GM23248 (cell line): Measurements from ENCODE around the gene FHDC1. TPM values are rescaled to one million over a fixed set of nuclear protein-coding genes. Genes with fewer than 3 reads are reported as not detected.

Experiments used
- DNase-seq: peaks from one replicate; pipeline ENCODE4 v3.0.0-alpha.2; 2015
- H2AFZ ChIP-seq: fragments of 200-600 bp; sonication (generic); 2 replicates; pipeline ENCODE4 v1.6.1; 2016; ENCODE audit warnings: antibody characterized with exemption
- H3F3A ChIP-seq: fragments of 200-600 bp; sonication (generic); 2 replicates; pipeline ENCODE4 v1.6.1; 2016; ENCODE audit warnings: mild to moderate bottlenecking, antibody characterized with exemption, mixed run types; ENCODE audit not compliant: insufficient read depth
- H3K27ac ChIP-seq: fragments of 200-600 bp; sonication (generic); 2 replicates; pipeline ENCODE4 v1.5.1; 2016; ENCODE audit warnings: mild to moderate bottlenecking
- H3K27me3 ChIP-seq: fragments of 200-600 bp; sonication (generic); replicated peaks from 2 replicates; pipeline ENCODE4 v1.6.1; 2016; ENCODE audit warnings: mild to moderate bottlenecking; ENCODE audit not compliant: insufficient read depth
- H3K36me3 ChIP-seq: fragments of 200-600 bp; sonication (generic); 2 replicates; pipeline ENCODE4 v1.6.1; 2016; ENCODE audit warnings: low read depth, mild to moderate bottlenecking
- H3K4me1 ChIP-seq: fragments of 200-600 bp; sonication (generic); 2 replicates; pipeline ENCODE4 v1.6.1; 2016; ENCODE audit warnings: mild to moderate bottlenecking; ENCODE audit not compliant: insufficient read depth
- H3K4me2 ChIP-seq: fragments of 200-600 bp; sonication (generic); one replicate; pipeline ENCODE4 v1.6.1; 2016; ENCODE audit warnings: mild to moderate bottlenecking; ENCODE audit not compliant: unreplicated experiment
- H3K4me3 ChIP-seq: fragments of 200-600 bp; sonication (generic); 2 replicates; pipeline ENCODE4 v1.5.1; 2016; ENCODE audit warnings: mild to moderate bottlenecking
- H3K79me2 ChIP-seq: fragments of 200-600 bp; sonication (generic); 2 replicates; pipeline ENCODE4 v1.6.1; 2016; ENCODE audit warnings: mild to moderate bottlenecking; ENCODE audit not compliant: insufficient read depth
- H3K9ac ChIP-seq: fragments of 200-600 bp; sonication (generic); 2 replicates; pipeline ENCODE4 v1.6.1; 2016; ENCODE audit warnings: mild to moderate bottlenecking
- H3K9me2 ChIP-seq: fragments of 200-600 bp; sonication (generic); 2 replicates; pipeline ENCODE4 v1.6.1; 2016; ENCODE audit warnings: mixed run types, mild to moderate bottlenecking, moderate library complexity; ENCODE audit not compliant: insufficient read depth
- H3K9me3 ChIP-seq: fragments of 200-600 bp; sonication (generic); one replicate; pipeline ENCODE4 v1.6.1; 2017; ENCODE audit warnings: low read depth
- H4K20me1 ChIP-seq: fragments of 200-600 bp; sonication (generic); 2 replicates; pipeline ENCODE4 v1.6.0; 2016; ENCODE audit not compliant: insufficient read depth
- EZH2 ChIP-seq: fragments of 200-600 bp; sonication (generic); IDR thresholded peaks from 2 replicates; pipeline ENCODE4 v1.6.1; 2018; ENCODE audit warnings: antibody characterized with exemption, mild to moderate bottlenecking; ENCODE audit not compliant: insufficient read depth, poor library complexity, severe bottlenecking
- EZH2phosphoT487 ChIP-seq: fragments of 200-600 bp; sonication (generic); IDR thresholded peaks from 2 replicates; pipeline ENCODE4 v1.6.1; 2018; ENCODE audit warnings: antibody characterized with exemption, moderate library complexity, mild to moderate bottlenecking, low read depth; ENCODE audit not compliant: insufficient read depth
- WGBS, 2 experiments: methylation state at CpG; one replicate each; pipeline ENCODE4 v1.1.6; 2015 to 2017; ENCODE audit warnings: low lambda C conversion rate in 2 of 2, low coverage in 1 of 2; ENCODE audit errors: missing lambda C conversion rate in 2 of 2; 5-methylcytosine and 5-hydroxymethylcytosine counted together
- in situ Hi-C: fragments of 300-500 bp; cut with MboI; formaldehyde crosslinking; loops from 2 replicates; pipeline ENCODE4 v1.15.0; 2020
- polyA plus RNA-seq: library from polyadenylated mRNA; unstranded; fragments of >200 nt; fragmentation: Nextera tagmentation; extraction: Ambion mirVana; gene quantifications from 2 replicates; pipeline ENCODE4 v1.2.1, GENCODE V29; 2016
- total RNA-seq: library from RNA; depleted of rRNA; stranded (reverse); fragments of >200 nt; shearing (Covaris generic); gene quantifications from 2 replicates; pipeline ENCODE4 v1.2.3, GENCODE V29; 2014

FHDC1 gene
- total and polyA plus RNA-seq, 2 experiments from 2014 or later = 0.22 to 0.51 TPM

DNA sequence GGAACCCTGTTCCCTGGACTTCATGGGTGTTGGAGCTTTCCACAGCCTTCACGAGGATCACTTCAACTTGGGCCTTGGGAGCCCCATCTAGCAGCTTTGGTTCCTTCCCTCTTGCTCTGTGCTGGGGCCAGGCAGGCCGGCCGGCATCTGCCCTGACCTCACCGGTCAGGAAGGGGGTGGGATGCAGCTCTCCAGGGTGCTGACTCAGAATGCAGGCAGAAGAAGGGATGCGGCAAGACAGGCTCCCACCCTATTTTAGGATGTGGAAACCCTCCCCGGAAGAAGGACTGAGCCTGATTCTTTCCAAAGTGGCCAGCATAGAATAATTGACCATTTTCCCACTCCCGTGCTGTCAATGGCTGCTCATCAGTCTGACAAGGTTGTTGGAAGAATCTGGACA lies 47.1 kb downstream of the FHDC1 start:
- H3K9ac ChIP-seq = no peak overlapping the region
- peak; percentile 30 for DNase-seq
- H3K9me2 ChIP-seq = no peaks in the 10 kb centered on the region
- H4K20me1 ChIP-seq = no peaks in the 10 kb centered on the region
- in situ Hi-C loops = no loop called here
- H3K36me3 ChIP-seq = no peaks in the 10 kb centered on the region
- no peak overlapping the region for H3K27ac ChIP-seq
- no peaks in the 10 kb centered on the region for H3K79me2 ChIP-seq
- peaks cover 10% of the 10 kb centered on the region; the same call in 1 of the 2 replicates for H3K4me1 ChIP-seq
- H3F3A ChIP-seq = no peaks in the 10 kb centered on the region
- TF ChIP-seq EZH2phosphoT487 = no peak
- WGBS, 2 experiments = 37 to 41% methylated on average over 6 to 7 of the region's 7 CpGs
- H3K27me3 ChIP-seq = peaks cover 4% of the 10 kb centered on the region
- no peak overlapping the region for H2AFZ ChIP-seq
- no peak overlapping the region for H3K4me3 ChIP-seq
- H3K4me2 ChIP-seq = no peak overlapping the region
- H3K9me3 ChIP-seq = no peaks in the 10 kb centered on the region

DNA sequence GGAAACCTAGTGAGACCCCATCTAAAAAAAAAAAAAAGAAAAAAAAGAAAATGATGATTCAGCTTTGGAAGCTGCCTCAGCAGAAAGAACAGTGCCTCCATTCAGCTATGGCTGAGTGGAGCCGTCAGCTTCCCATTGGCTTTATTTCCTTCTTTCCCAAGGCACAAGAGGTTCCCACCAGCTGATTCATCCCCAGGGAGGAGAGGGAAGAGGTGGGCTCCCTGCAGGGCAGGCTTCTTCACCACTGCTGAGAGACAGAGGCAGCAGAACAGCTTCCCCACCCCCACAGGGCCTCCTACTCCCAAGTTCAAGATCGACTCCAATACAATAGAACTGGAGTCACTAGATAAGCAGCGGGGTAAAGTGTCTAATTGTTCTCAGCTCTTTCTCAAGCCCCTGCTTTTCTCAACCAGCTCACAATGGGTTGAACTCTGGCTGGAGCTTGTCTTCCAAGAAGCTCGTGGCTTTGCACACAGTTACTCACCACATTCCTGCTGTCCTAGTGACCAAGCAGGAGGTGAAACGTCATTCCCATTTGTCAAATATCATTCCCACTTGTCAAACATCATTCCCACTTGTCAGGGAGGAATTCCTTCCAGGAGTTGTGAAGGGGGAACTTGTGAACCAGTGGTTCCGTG lies 47.8 kb downstream of the FHDC1 start:
- H4K20me1 ChIP-seq = no peaks in the 10 kb centered on the region
- in situ Hi-C loops = no loop called here
- TF ChIP-seq EZH2phosphoT487 (no peak), EZH2 (no peak)
- no peak overlapping the region for H3K9ac ChIP-seq
- H3K4me1 ChIP-seq = peaks cover 10% of the 10 kb centered on the region; the same call in 1 of the 2 replicates
- H3K36me3 ChIP-seq = no peaks in the 10 kb centered on the region
- WGBS, 2 experiments = 44 to 52% methylated on average over 6 of the region's 6 CpGs
- H3K27me3 ChIP-seq = peaks cover 4% of the 10 kb centered on the region
- H2AFZ ChIP-seq = no peak overlapping the region
- H3K9me2 ChIP-seq = no peaks in the 10 kb centered on the region
- H3K9me3 ChIP-seq = no peaks in the 10 kb centered on the region
- peak; percentile 66 for DNase-seq
- no peaks in the 10 kb centered on the region for H3F3A ChIP-seq
- H3K4me2 ChIP-seq = no peak overlapping the region
- no peak overlapping the region for H3K4me3 ChIP-seq
- H3K27ac ChIP-seq = 0 out of 2 replicates have a peak overlapping the region, but pooled peaks have one; percentile 12
- no peaks in the 10 kb centered on the region for H3K79me2 ChIP-seq

DNA sequence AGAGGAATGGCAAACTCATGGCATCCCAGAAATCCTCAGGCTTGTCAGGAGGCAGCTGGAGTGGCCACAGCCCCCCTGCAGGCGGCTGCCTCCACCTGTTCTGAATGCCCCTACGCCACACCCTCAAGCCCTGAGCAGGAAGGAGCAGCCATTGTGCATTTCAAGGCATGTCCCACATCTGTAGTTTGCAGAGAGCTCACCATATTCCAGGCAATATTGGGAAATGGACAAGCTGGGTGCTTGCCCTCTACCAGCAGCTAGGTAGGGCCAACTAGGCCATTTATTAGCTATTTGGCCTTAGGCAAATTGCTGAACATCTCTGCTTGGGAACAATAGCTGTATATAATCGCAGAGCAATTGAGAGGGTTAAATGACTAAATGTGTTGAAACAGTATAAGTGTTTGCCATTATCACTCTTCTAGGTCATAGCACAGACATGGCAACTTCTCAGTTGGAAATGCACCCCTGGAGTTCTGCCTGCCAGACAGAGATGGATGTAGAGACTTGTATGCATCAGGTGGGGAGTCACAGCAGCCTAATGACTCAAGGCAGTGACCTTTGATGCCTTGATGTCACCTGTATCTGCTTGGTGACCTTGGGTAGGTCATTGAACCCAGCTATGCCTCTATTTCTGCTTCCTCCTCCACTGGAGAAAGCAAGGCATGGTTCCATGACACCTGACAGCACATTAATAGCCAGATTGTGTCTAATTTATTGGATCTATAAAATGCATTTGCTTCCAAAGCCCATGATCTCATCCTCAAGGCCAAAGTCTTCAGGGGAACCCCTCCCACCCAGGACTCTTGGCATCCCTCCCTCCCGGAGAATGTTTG lies 52.8 kb downstream of the FHDC1 start:
- 44 to 50% methylated on average over 4 of the region's 4 CpGs for whole genome bisulfite sequencing, 2 experiments
- Histone ChIP-seq H3K79me2 (no peaks in the 10 kb centered on the region), H3K9ac (no peak overlapping the region), H3K4me2 (no peak overlapping the region), H3K4me3 (no peak overlapping the region), H2AFZ (no peak overlapping the region), H3K27me3 (peaks cover 4% of the 10 kb centered on the region), H3K9me2 (no peaks in the 10 kb centered on the region), H3K9me3 (no peaks in the 10 kb centered on the region), H3K36me3 (no peaks in the 10 kb centered on the region), H4K20me1 (no peaks in the 10 kb centered on the region), H3F3A (no peaks in the 10 kb centered on the region), H3K27ac (no peak overlapping the region), H3K4me1 (peaks cover 4% of the 10 kb centered on the region; the same call in 1 of the 2 replicates)
- DNase-seq = no peak
- in situ Hi-C loops = no loop called here
- TF ChIP-seq EZH2phosphoT487 (no peak), EZH2 (no peak)

DNA sequence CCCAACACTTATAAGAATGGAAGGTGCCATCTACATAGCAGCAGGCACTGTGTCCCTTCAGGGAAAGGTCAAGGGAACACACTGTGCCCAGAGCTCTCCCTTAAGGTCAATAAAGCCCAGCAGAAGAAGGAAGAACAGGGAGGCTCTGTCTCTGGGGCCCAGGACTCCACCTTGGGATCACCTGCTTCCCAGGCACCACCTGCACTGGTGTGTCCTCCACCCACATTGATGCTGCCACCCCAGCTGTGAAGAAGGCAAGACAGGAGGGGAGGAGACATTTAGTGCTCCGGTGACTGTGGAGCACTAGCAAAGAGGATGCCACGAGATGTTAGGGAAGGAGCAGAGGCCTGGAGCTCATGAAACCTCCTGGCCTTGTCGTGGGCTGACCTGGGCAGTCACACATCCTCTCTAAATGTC lies 53.4 kb downstream of the FHDC1 start:
- TF ChIP-seq EZH2 (no peak), EZH2phosphoT487 (no peak)
- Histone ChIP-seq H3F3A (no peaks in the 10 kb centered on the region), H3K79me2 (no peaks in the 10 kb centered on the region), H3K4me2 (no peak overlapping the region), H3K9ac (no peak overlapping the region), H3K27ac (no peak overlapping the region), H3K4me1 (no peaks in the 10 kb centered on the region), H3K9me2 (no peaks in the 10 kb centered on the region), H3K4me3 (no peak overlapping the region), H2AFZ (no peak overlapping the region), H3K27me3 (peaks cover 4% of the 10 kb centered on the region), H3K36me3 (no peaks in the 10 kb centered on the region), H3K9me3 (no peaks in the 10 kb centered on the region), H4K20me1 (no peaks in the 10 kb centered on the region)
- 47 to 52% methylated on average over 3 of the region's 3 CpGs for WGBS, 2 experiments
- DNase-seq = no peak
- in situ Hi-C loops = no loop called here
